IMR-90 (cell line): ENCODE measurements around the gene RPP25. TPM values are rescaled to one million over a fixed set of nuclear protein-coding genes. Genes with fewer than 3 reads are reported as not detected.

ENCODE experiments used
- ATAC-seq: fragments of 200-7000 bp; cut with Tn5 transposase; 2 replicates; pipeline ENCODE4 v1.9.1; 2020; ENCODE audit warnings: low read depth, mild to moderate bottlenecking, moderate library complexity
- BruUV-seq: library from RNA; stranded (reverse); fragments of 400-500 nt; replicated peaks from 2 replicates; lab custom pipeline; 2021; lab: Mats Ljungman, UMichigan
- CTCF ChIA-PET: fragments of 300-600 bp; formaldehyde crosslinking; extraction: SDS; loops from one replicate; lab custom pipeline; 2021; ENCODE audit warnings: antibody characterized with exemption; lab: Yijun Ruan, JAX
- POLR2A ChIA-PET: fragments of 300-600 bp; sonication (Branson Sonifier 250); formaldehyde crosslinking; loops from one replicate; lab custom pipeline; 2022; ENCODE audit warnings: antibody characterized with exemption; ENCODE audit not compliant: unreplicated experiment; lab: Charles Lee
- DNase-seq: peaks from one replicate; pipeline ENCODE4 v3.0.0; 2013
- H2AFZ ChIP-seq: replicated peaks from 2 replicates; pipeline ENCODE3; 2013; ENCODE audit warnings: low read length, mild to moderate bottlenecking; ENCODE audit not compliant: poor library complexity
- H2AK5ac ChIP-seq: 2 replicates; pipeline ENCODE4 v1.6.1; 2013; ENCODE audit warnings: low read depth, low read length, inconsistent platforms
- H2AK9ac ChIP-seq: replicated peaks from 2 replicates; pipeline ENCODE3; 2013; ENCODE audit warnings: mild to moderate bottlenecking, low read depth, low read length, moderate library complexity; ENCODE audit not compliant: poor library complexity
- H2BK120ac ChIP-seq: 2 replicates; pipeline ENCODE4 v1.6.1; 2013; ENCODE audit warnings: low read depth, low read length, inconsistent platforms
- H2BK15ac ChIP-seq: 3 replicates; pipeline ENCODE4 v1.6.1; 2013; ENCODE audit warnings: low read depth, low read length, inconsistent platforms
- H2BK20ac ChIP-seq: 2 replicates; pipeline ENCODE4 v1.6.1; 2013; ENCODE audit warnings: low read depth, mild to moderate bottlenecking, inconsistent platforms, low read length, moderate library complexity
- H2BK5ac ChIP-seq: 2 replicates; pipeline ENCODE4 v1.6.1; 2013; ENCODE audit warnings: mild to moderate bottlenecking, low read depth, low read length, inconsistent platforms; ENCODE audit not compliant: poor library complexity, severe bottlenecking
- H3K14ac ChIP-seq: replicated peaks from 2 replicates; pipeline ENCODE4 v1.6.1; 2013; ENCODE audit warnings: low read depth, low read length, inconsistent platforms
- H3K18ac ChIP-seq: 2 replicates; pipeline ENCODE4 v1.6.1; 2013; ENCODE audit warnings: low read depth, low read length, control low read depth
- H3K23ac ChIP-seq: 2 replicates; pipeline ENCODE4 v1.6.1; 2013; ENCODE audit warnings: low read depth, low read length, inconsistent platforms
- H3K27ac ChIP-seq: 2 replicates; pipeline ENCODE4 v1.5.1; 2013; ENCODE audit warnings: mild to moderate bottlenecking, control low read depth, low read length; ENCODE audit not compliant: insufficient read depth
- H3K27me3 ChIP-seq: 2 replicates; pipeline ENCODE4 v1.6.1; 2013; ENCODE audit warnings: low read length; ENCODE audit not compliant: control insufficient read depth, insufficient read depth
- H3K36me3 ChIP-seq: 2 replicates; pipeline ENCODE4 v1.6.1; 2013; ENCODE audit warnings: low read length, mixed read lengths; ENCODE audit not compliant: control insufficient read depth, insufficient read depth
- H3K4ac ChIP-seq: 2 replicates; pipeline ENCODE4 v1.6.1; 2013; ENCODE audit warnings: low read depth, low read length, inconsistent platforms
- H3K4me1 ChIP-seq: 2 replicates; pipeline ENCODE4 v1.6.1; 2013; ENCODE audit warnings: low read length, mixed read lengths; ENCODE audit not compliant: control insufficient read depth, insufficient read depth
- H3K4me2 ChIP-seq: 2 replicates; pipeline ENCODE4 v1.6.1; 2013; ENCODE audit warnings: low read depth, mild to moderate bottlenecking, control low read depth, low read length, moderate library complexity
- H3K4me3 ChIP-seq: 2 replicates; pipeline ENCODE4 v1.5.1; 2013; ENCODE audit warnings: low read depth, mild to moderate bottlenecking, control low read depth, low read length, moderate library complexity; ENCODE audit not compliant: insufficient read depth
- H3K56ac ChIP-seq: 2 replicates; pipeline ENCODE4 v1.6.1; 2013; ENCODE audit warnings: low read length, inconsistent platforms; ENCODE audit not compliant: insufficient read depth; ENCODE audit errors: extremely low read depth
- H3K79me1 ChIP-seq, 2 experiments: 2 replicates each; pipeline ENCODE4 v1.6.1; 2013; ENCODE audit warnings: low read length in 2 of 2, inconsistent platforms in 1 of 2, low read depth in 1 of 2
- H3K9ac ChIP-seq: 2 replicates; pipeline ENCODE4 v1.6.1; 2013; ENCODE audit warnings: low read depth, low read length, control low read depth
- H3K9me1 ChIP-seq: 2 replicates; pipeline ENCODE4 v1.6.1; 2013; ENCODE audit warnings: low read length, inconsistent platforms; ENCODE audit not compliant: insufficient read depth
- H3K9me3 ChIP-seq: 2 replicates; pipeline ENCODE4 v1.6.1; 2013; ENCODE audit warnings: low read length; ENCODE audit not compliant: control insufficient read depth, insufficient read depth
- H4K20me1 ChIP-seq: 2 replicates; pipeline ENCODE4 v1.6.1; 2013; ENCODE audit warnings: low read length, inconsistent platforms; ENCODE audit not compliant: insufficient read depth
- H4K5ac ChIP-seq: 2 replicates; pipeline ENCODE4 v1.6.1; 2013; ENCODE audit warnings: mild to moderate bottlenecking, low read depth, low read length, control low read depth
- H4K8ac ChIP-seq, 2 experiments: 2 replicates each; pipeline ENCODE4 v1.6.1; 2013; ENCODE audit warnings: low read depth in 2 of 2, low read length in 2 of 2, control low read depth in 1 of 2, inconsistent platforms in 1 of 2
- H4K91ac ChIP-seq: 2 replicates; pipeline ENCODE4 v1.6.1; 2013; ENCODE audit warnings: low read depth, low read length, inconsistent platforms; ENCODE audit not compliant: insufficient read depth
- BHLHE40 ChIP-seq: fragments of 150-350 bp; IDR thresholded peaks from 2 replicates; pipeline ENCODE4 v1.6.1; 2016; ENCODE audit warnings: mild to moderate bottlenecking, low read depth, low read length
- CEBPB ChIP-seq: IDR thresholded peaks from 2 replicates; pipeline ENCODE4 v1.6.1; 2012; ENCODE audit warnings: low read depth, low read length, improper control_type of control experiment
- CHD1 ChIP-seq: IDR thresholded peaks from 2 replicates; pipeline ENCODE4 v1.6.1; 2012; ENCODE audit warnings: low read depth, low read length, improper control_type of control experiment
- FOS ChIP-seq: fragments of 150-350 bp; IDR thresholded peaks from 2 replicates; pipeline ENCODE4 v1.6.1; 2016; ENCODE audit warnings: low read depth, low read length
- MAFK ChIP-seq: IDR thresholded peaks from 2 replicates; pipeline ENCODE4 v1.6.1; 2012; ENCODE audit warnings: low read depth, low read length, improper control_type of control experiment
- MAZ ChIP-seq: IDR thresholded peaks from 2 replicates; pipeline ENCODE4 v1.6.1; 2012; ENCODE audit warnings: low read depth, mild to moderate bottlenecking, low read length, improper control_type of control experiment, moderate library complexity, borderline replicate concordance
- MXI1 ChIP-seq: IDR thresholded peaks from 2 replicates; pipeline ENCODE4 v1.6.1; 2012; ENCODE audit warnings: low read depth, mild to moderate bottlenecking, low read length, moderate library complexity, borderline replicate concordance
- NFE2L2 ChIP-seq: fragments of 150-350 bp; IDR thresholded peaks from 2 replicates; pipeline ENCODE4 v1.6.1; 2016; ENCODE audit warnings: low read depth, mild to moderate bottlenecking, low read length
- POLR2A ChIP-seq: IDR thresholded peaks from 2 replicates; pipeline ENCODE4 v1.6.1; 2012; ENCODE audit warnings: mild to moderate bottlenecking, low read depth, low read length
- RCOR1 ChIP-seq: IDR thresholded peaks from 2 replicates; pipeline ENCODE4 v1.6.1; 2012; ENCODE audit warnings: mild to moderate bottlenecking, low read length, improper control_type of control experiment; ENCODE audit not compliant: insufficient replicate concordance
- RFX5 ChIP-seq: IDR thresholded peaks from 2 replicates; pipeline ENCODE4 v1.8.0; 2012; ENCODE audit warnings: low read depth, mild to moderate bottlenecking, low read length, moderate library complexity
- SMC3 ChIP-seq: fragments of 150-350 bp; IDR thresholded peaks from 2 replicates; pipeline ENCODE4 v1.6.1; 2016; ENCODE audit warnings: low read depth, mild to moderate bottlenecking, antibody characterized with exemption, low read length, moderate library complexity
- USF2 ChIP-seq: fragments of 150-350 bp; IDR thresholded peaks from 2 replicates; pipeline ENCODE4 v1.6.1; 2017; ENCODE audit warnings: mild to moderate bottlenecking, antibody characterized with exemption, low read length, low read depth
- WGBS, 2 experiments: methylation state at CpG; one replicate each; pipeline versions ENCODE4 v1.1.5 to v1.1.7; 2013; ENCODE audit warnings: missing lambda C conversion rate in 2 of 2; ENCODE audit not compliant: insufficient read length in 1 of 2; ENCODE audit errors: extremely low coverage in 2 of 2; 5-methylcytosine and 5-hydroxymethylcytosine counted together
- dilution Hi-C: fragments of 300-500 bp; cut with HindIII; formaldehyde crosslinking; loops from one replicate; pipeline ENCODE4 v1.14.3; 2018; ENCODE audit warnings: low sequenced_read_pairs; ENCODE audit not compliant: unreplicated experiment
- in situ Hi-C: fragments of 300-500 bp; cut with MboI; formaldehyde crosslinking; loops from 3 replicates; pipeline ENCODE4 v1.14.3; 2019; ENCODE audit warnings: low sequenced_read_pairs, inconsistent platforms, mixed read lengths
- intact Hi-C: fragments of 100-400 bp; cut with micrococcal nuclease; formaldehyde crosslinking; loops from 2 replicates; pipeline ENCODE4 v1.10.0; 2022
- polyA plus RNA-seq, 3 experiments: library from polyadenylated mRNA; depleted of rRNA; stranded (reverse); fragments of >200 nt; gene quantifications; 2 replicates each; pipeline ENCODE4 v1.2.3, GENCODE V29; 2012; ENCODE audit warnings: low replicate concordance in 1 of 3
- total RNA-seq: library from RNA; depleted of rRNA; stranded (reverse); fragments of >200 nt; gene quantifications from 2 replicates; pipeline ENCODE4 v1.2.3, GENCODE V29; 2012
- TF ChIP-seq, protein P1 (sequence below): conservative IDR thresholded peaks from 2 replicates; pipeline ENCODE4 v1.5.1; 2012; ENCODE audit warnings: mild to moderate bottlenecking, low read depth, low read length, improper control_type of control experiment
- TF ChIP-seq, protein P2 (sequence below): fragments of 150-350 bp; IDR thresholded peaks from 2 replicates; pipeline ENCODE4 v1.6.1; 2016; ENCODE audit warnings: low read depth, mild to moderate bottlenecking, low read length, moderate library complexity, borderline replicate concordance

The RPP25 gene
- total and polyA plus RNA-seq, 2 of the 4 experiments (the other 2 are of a cell fraction): 0.18 to 0.38 TPM

- TF ChIP-seq, protein P1, sequence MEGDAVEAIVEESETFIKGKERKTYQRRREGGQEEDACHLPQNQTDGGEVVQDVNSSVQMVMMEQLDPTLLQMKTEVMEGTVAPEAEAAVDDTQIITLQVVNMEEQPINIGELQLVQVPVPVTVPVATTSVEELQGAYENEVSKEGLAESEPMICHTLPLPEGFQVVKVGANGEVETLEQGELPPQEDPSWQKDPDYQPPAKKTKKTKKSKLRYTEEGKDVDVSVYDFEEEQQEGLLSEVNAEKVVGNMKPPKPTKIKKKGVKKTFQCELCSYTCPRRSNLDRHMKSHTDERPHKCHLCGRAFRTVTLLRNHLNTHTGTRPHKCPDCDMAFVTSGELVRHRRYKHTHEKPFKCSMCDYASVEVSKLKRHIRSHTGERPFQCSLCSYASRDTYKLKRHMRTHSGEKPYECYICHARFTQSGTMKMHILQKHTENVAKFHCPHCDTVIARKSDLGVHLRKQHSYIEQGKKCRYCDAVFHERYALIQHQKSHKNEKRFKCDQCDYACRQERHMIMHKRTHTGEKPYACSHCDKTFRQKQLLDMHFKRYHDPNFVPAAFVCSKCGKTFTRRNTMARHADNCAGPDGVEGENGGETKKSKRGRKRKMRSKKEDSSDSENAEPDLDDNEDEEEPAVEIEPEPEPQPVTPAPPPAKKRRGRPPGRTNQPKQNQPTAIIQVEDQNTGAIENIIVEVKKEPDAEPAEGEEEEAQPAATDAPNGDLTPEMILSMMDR: no peak
- TF ChIP-seq SMC3 (no peak), POLR2A (no peak), FOS (no peak), MAZ (no peak), BHLHE40 (no peak), CHD1 (no peak), CEBPB (no peak), RFX5 (no peak), RCOR1 (no peak), NFE2L2 (no peak), MXI1 (no peak), USF2 (no peak), MAFK (no peak)
- TF ChIP-seq, protein P2, sequence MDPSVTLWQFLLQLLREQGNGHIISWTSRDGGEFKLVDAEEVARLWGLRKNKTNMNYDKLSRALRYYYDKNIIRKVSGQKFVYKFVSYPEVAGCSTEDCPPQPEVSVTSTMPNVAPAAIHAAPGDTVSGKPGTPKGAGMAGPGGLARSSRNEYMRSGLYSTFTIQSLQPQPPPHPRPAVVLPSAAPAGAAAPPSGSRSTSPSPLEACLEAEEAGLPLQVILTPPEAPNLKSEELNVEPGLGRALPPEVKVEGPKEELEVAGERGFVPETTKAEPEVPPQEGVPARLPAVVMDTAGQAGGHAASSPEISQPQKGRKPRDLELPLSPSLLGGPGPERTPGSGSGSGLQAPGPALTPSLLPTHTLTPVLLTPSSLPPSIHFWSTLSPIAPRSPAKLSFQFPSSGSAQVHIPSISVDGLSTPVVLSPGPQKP: no peak
- H2AK5ac ChIP-seq: no peak overlapping the region
- H2AFZ ChIP-seq: no peak overlapping the region
- BruUV-seq: no TSS peak
- no peaks in the 10 kb centered on the region for H4K20me1 ChIP-seq
- H3K56ac ChIP-seq: no peak overlapping the region
- H3K79me1 ChIP-seq: no peaks in the 10 kb centered on the region
- no peak overlapping the region for H2AK9ac ChIP-seq
- H3K4me2 ChIP-seq: no peak overlapping the region
- H2BK20ac ChIP-seq: no peak overlapping the region
- no peak overlapping the region for H3K14ac ChIP-seq
- H2BK15ac ChIP-seq: no peak overlapping the region
- no peak overlapping the region for H2BK120ac ChIP-seq
- no peak overlapping the region for H4K91ac ChIP-seq
- 52% methylated on average over 4 of the region's 5 CpGs; no CpG with 5 or more reads in 1 of the 2 experiments for WGBS, 2 experiments
- peaks cover 3% of the 10 kb centered on the region; the same call in 1 of the 2 replicates for H3K4me1 ChIP-seq
- H3K4ac ChIP-seq: no peak overlapping the region
- H3K4me3 ChIP-seq: no peak overlapping the region
- no peak overlapping the region for H3K9ac ChIP-seq
- no peak overlapping the region for H4K5ac ChIP-seq
- ChIA-PET POLR2A (interaction anchor here (0.6 kb wide), 1 partner anchor 55 kb away, joined by 4 read pairs; the partner anchor contains the start of gene FAM219B), CTCF (no interaction called here)
- no peak overlapping the region for H3K23ac ChIP-seq
- peaks cover 46% of the 10 kb centered on the region for H3K27me3 ChIP-seq
- H3K27ac ChIP-seq: no peak overlapping the region
- in situ Hi-C loops (no loop called here), intact Hi-C loops (no loop called here), dilution Hi-C loops (no loop called here)
- H2BK5ac ChIP-seq: no peak overlapping the region
- no peaks in the 10 kb centered on the region for H3K9me3 ChIP-seq
- H3K9me1 ChIP-seq: no peaks in the 10 kb centered on the region
- no peak for ATAC-seq
- DNase-seq: no peak
- H3K18ac ChIP-seq: no peak overlapping the region
- no peaks in the 10 kb centered on the region for H3K36me3 ChIP-seq
- no peak overlapping the region for H4K8ac ChIP-seq
Measured at GRCh38 chr15:74961616-74962015, 5.0 kb upstream of the RPP25 start.
